ENCODE results near the gene VAV2. TPM values are rescaled to one million over a fixed set of nuclear protein-coding genes. Genes with fewer than 3 reads are reported as not detected.

The VAV2 gene
- total and polyA plus RNA-seq, 2 donors = 5.4 to 9.8 TPM

DNA sequence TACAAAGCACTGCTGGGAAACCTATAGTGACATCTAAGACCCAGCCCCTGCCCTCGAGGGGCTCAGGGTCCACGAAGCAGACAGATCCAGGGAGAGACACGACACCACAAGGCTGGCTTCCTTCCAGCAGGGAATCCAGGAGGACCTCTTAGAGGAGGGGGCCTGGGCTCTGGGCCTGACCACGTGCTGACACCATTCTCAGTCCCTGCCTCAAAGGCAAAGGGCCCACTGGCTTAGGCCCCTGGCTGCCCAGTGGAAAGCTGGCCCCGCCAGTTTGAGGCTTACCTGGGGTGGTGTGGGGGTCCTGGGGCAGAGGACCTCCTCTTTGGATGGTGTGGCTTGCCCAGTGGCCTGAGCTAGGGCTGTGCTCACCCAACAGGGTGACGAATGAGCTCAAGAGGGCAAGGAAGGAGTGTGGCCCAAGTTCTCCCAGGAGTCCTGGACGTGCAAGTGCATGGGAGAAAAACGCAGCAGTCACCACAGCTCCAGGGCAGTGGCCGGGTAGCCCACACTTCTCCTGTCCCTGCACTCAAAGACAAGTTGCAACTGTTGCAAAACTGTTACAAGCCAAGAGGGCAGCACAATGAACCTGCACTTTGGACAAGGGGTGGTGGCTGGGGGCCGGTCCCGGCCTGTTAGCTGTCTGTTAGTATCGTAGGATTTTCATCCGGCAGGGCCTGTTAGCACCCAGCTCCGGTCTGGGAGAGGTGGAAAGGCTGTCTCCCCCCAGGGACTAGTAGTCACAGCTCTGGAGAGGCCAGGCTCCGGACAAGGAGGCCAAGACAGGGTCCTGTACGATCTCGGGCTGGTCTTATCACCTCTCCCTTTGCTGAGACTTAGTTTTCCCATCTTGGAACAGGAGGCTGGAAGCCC is 252.5 kb downstream of the VAV2 start:
- DNase-seq (ENCODE audit: low read depth in 6 of 9, low spot score in 9 of 9) = no peak
- peaks cover 0 to 11% of the 10 kb centered on the region in 2 donors for H3K27me3 ChIP-seq (ENCODE audit: control insufficient read depth in 2 of 2, insufficient read depth in 1 of 2, low read length in 1 of 2)
- no peak overlapping the region for H3K27ac ChIP-seq (ENCODE audit: low read depth in 1 of 2, low read length in 1 of 2)
- WGBS = 94% methylated on average over 17 of the region's 17 CpGs
- no peaks in the 10 kb centered on the region for H3K9me3 ChIP-seq (ENCODE audit: control insufficient read depth in 2 of 2, insufficient read depth in 1 of 2, low read length in 1 of 2)
- peaks cover 5 to 28% of the 10 kb centered on the region in 2 donors for H3K4me1 ChIP-seq (ENCODE audit: control insufficient read depth in 2 of 2, insufficient read depth in 2 of 2, low read length in 2 of 2)
- no peak overlapping the region for H3K4me3 ChIP-seq (ENCODE audit: low read length in 2 of 2)
- H3K36me3 ChIP-seq (ENCODE audit: control insufficient read depth in 2 of 2, insufficient read depth in 2 of 2, low read length in 1 of 2) = no peaks in the 10 kb centered on the region

DNA sequence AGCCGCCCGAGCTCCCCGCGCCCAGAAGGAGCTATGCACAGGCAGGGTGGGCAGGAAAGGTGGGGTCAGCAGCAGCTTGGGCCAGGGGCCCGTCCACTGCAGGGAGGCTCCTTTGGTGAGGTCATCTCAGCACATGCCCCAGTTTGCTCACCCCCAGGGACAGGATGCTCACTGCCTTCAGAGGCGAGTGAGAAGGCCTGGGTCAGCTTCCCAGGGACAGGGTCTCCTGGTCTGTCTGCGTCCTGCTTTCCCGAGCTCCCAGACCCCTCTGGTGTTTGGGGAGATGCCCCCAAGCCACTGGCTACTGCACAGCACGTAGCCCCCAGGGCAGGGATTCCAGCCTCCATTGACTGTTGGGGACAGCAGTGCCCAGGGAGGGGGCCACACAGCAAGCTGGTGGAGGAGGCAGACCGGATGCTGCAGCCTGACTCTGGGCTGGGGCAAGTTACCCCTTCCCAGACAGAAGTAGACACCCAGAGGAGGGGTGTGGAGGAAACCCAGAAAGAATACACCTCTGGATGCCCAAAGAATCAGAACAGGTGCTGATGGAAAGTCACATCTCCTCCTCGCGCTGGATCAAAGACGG is 253.4 kb downstream of the VAV2 start:
- WGBS = 78% methylated on average over 13 of the region's 13 CpGs
- H3K27ac ChIP-seq (ENCODE audit: low read depth in 1 of 2, low read length in 1 of 2) = no peak overlapping the region

GRCh38 chr9:133737774-133738639 is 254.1 kb downstream of the VAV2 start, which contains the start of gene SARDH:
TSS of gene SARDH (minus strand) at chr9:133738352. CDS start at chr9:133734173, 4,179 bp downstream.
- H3K27ac ChIP-seq (ENCODE audit: low read depth in 1 of 2, low read length in 1 of 2) = no peak within 1 kb of the TSS
- WGBS = 21% methylated on average over 25 of the region's 25 CpGs

More for the DNA sequence above, 253.4 kb downstream of the VAV2 start:
- DNase-seq (ENCODE audit: low read depth in 6 of 9, low spot score in 9 of 9) = no peak
- no peaks in the 10 kb centered on the region for H3K9me3 ChIP-seq (ENCODE audit: control insufficient read depth in 2 of 2, insufficient read depth in 1 of 2, low read length in 1 of 2)
- peaks cover 0 to 12% of the 10 kb centered on the region in 2 donors for H3K27me3 ChIP-seq (ENCODE audit: control insufficient read depth in 2 of 2, insufficient read depth in 1 of 2, low read length in 1 of 2)
- H3K36me3 ChIP-seq (ENCODE audit: control insufficient read depth in 2 of 2, insufficient read depth in 2 of 2, low read length in 1 of 2) = no peaks in the 10 kb centered on the region
- peaks cover 5 to 32% of the 10 kb centered on the region in 2 donors for H3K4me1 ChIP-seq (ENCODE audit: control insufficient read depth in 2 of 2, insufficient read depth in 2 of 2, low read length in 2 of 2)
- peak overlapping the region in 1 of 2 donors; percentile 24 for H3K4me3 ChIP-seq (ENCODE audit: low read length in 2 of 2)

DNA sequence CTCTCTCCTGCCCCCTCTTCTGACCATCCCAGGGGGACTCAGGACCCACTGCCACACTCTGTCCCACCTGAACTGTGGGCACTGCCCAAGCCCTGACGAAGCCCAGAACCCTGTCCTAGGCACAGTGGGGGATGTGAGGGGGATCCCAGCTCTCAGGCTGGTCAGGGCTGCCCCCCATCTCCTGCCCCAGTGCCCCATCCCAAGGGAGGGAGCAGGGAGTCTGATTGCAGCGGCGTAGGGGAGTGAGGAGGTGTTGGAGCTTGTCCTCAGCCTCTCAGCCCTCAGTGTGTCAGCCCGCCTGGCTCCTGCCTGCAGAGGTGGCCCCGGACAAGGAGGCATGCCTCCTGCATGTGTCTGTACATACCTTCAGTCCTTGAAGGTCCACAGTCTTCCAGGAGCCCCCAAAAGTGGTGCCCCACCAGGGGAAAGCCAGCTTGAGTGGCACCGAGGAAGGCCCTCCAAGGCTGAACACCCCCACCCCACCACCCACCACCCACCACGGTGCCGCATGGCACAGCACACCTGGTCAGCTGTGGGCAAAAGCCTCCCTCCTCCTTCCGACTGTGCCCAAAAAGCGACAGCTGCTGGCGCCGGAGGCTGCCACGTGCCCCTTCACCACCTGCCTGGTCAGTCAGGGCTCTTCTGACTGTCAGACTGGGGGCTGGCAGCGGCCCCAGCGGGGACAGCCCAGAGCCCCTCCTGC is 254.9 kb downstream of the VAV2 start:
- 47% methylated on average over 15 of the region's 15 CpGs for WGBS
- DNase-seq (ENCODE audit: low read depth in 6 of 9, low spot score in 9 of 9) = no peak
- peaks cover 5 to 32% of the 10 kb centered on the region in 2 donors for H3K4me1 ChIP-seq (ENCODE audit: control insufficient read depth in 2 of 2, insufficient read depth in 2 of 2, low read length in 2 of 2)
- peaks cover 0 to 12% of the 10 kb centered on the region in 2 donors for H3K27me3 ChIP-seq (ENCODE audit: control insufficient read depth in 2 of 2, insufficient read depth in 1 of 2, low read length in 1 of 2)
- H3K27ac ChIP-seq (ENCODE audit: low read depth in 1 of 2, low read length in 1 of 2) = no peak overlapping the region
- no peaks in the 10 kb centered on the region for H3K36me3 ChIP-seq (ENCODE audit: control insufficient read depth in 2 of 2, insufficient read depth in 2 of 2, low read length in 1 of 2)
- no peak overlapping the region for H3K4me3 ChIP-seq (ENCODE audit: low read length in 2 of 2)
- no peaks in the 10 kb centered on the region for H3K9me3 ChIP-seq (ENCODE audit: control insufficient read depth in 2 of 2, insufficient read depth in 1 of 2, low read length in 1 of 2)

More at GRCh38 chr9:133737774-133738639, 254.1 kb downstream of the VAV2 start, which contains the start of gene SARDH:
- no peaks in the 10 kb centered on the region for H3K36me3 ChIP-seq (ENCODE audit: control insufficient read depth in 2 of 2, insufficient read depth in 2 of 2, low read length in 1 of 2)
- no peaks in the 10 kb centered on the region for H3K9me3 ChIP-seq (ENCODE audit: control insufficient read depth in 2 of 2, insufficient read depth in 1 of 2, low read length in 1 of 2)
- peaks cover 0 to 12% of the 10 kb centered on the region in 2 donors for H3K27me3 ChIP-seq (ENCODE audit: control insufficient read depth in 2 of 2, insufficient read depth in 1 of 2, low read length in 1 of 2)
- DNase-seq (ENCODE audit: low read depth in 6 of 9, low spot score in 9 of 9) = peak in 4 of 9 donors; percentile 15 to 57 (median 33)
- peak within 1 kb of the TSS in 1 of 2 donors; percentile 24 for H3K4me3 ChIP-seq (ENCODE audit: low read length in 2 of 2)
- H3K4me1 ChIP-seq (ENCODE audit: control insufficient read depth in 2 of 2, insufficient read depth in 2 of 2, low read length in 2 of 2) = peaks cover 5 to 32% of the 10 kb centered on the region in 2 donors

DNA sequence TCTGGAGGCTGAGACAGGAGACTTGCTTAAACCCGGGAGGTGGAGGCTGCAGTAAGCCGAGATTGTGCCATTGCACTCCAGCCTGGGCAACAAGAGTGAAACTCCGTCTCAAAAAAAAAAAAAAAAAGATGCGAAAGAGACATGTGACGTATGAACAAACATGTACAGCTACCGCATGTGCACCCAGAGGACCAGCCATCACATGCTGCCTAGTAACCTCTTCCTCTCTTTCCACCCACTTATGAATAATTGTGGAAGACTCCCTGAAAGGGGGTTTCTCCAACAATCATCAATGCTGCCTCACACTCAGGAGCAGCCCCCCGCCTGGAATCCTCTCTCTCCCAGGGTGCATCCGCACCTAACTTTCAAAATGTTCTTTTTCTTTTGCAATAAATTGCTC is 256.2 kb downstream of the VAV2 start:
- no peak overlapping the region for H3K27ac ChIP-seq (ENCODE audit: low read depth in 1 of 2, low read length in 1 of 2)
- no peak for DNase-seq (ENCODE audit: low read depth in 6 of 9, low spot score in 9 of 9)
- peaks cover 5 to 32% of the 10 kb centered on the region in 2 donors for H3K4me1 ChIP-seq (ENCODE audit: control insufficient read depth in 2 of 2, insufficient read depth in 2 of 2, low read length in 2 of 2)
- H3K9me3 ChIP-seq (ENCODE audit: control insufficient read depth in 2 of 2, insufficient read depth in 1 of 2, low read length in 1 of 2) = no peaks in the 10 kb centered on the region
- 97% methylated on average over 8 of the region's 8 CpGs for WGBS
- no peak overlapping the region for H3K4me3 ChIP-seq (ENCODE audit: low read length in 2 of 2)
- peaks cover 0 to 14% of the 10 kb centered on the region in 2 donors for H3K27me3 ChIP-seq (ENCODE audit: control insufficient read depth in 2 of 2, insufficient read depth in 1 of 2, low read length in 1 of 2)
- H3K36me3 ChIP-seq (ENCODE audit: control insufficient read depth in 2 of 2, insufficient read depth in 2 of 2, low read length in 1 of 2) = no peaks in the 10 kb centered on the region

GRCh38 chr9:133735415-133735775 is 256.7 kb downstream of the VAV2 start:
- Histone ChIP-seq H3K27ac (ENCODE audit: low read depth in 1 of 2, low read length in 1 of 2) (no peak overlapping the region), H3K4me1 (ENCODE audit: control insufficient read depth in 2 of 2, insufficient read depth in 2 of 2, low read length in 2 of 2) (peaks cover 5 to 32% of the 10 kb centered on the region in 2 donors), H3K9me3 (ENCODE audit: control insufficient read depth in 2 of 2, insufficient read depth in 1 of 2, low read length in 1 of 2) (no peaks in the 10 kb centered on the region), H3K36me3 (ENCODE audit: control insufficient read depth in 2 of 2, insufficient read depth in 2 of 2, low read length in 1 of 2) (no peaks in the 10 kb centered on the region), H3K4me3 (ENCODE audit: low read length in 2 of 2) (no peak overlapping the region), H3K27me3 (ENCODE audit: control insufficient read depth in 2 of 2, insufficient read depth in 1 of 2, low read length in 1 of 2) (peaks cover 0 to 14% of the 10 kb centered on the region in 2 donors)
- WGBS = 88% methylated on average over 10 of the region's 10 CpGs
- DNase-seq (ENCODE audit: low read depth in 6 of 9, low spot score in 9 of 9) = no peak

DNA sequence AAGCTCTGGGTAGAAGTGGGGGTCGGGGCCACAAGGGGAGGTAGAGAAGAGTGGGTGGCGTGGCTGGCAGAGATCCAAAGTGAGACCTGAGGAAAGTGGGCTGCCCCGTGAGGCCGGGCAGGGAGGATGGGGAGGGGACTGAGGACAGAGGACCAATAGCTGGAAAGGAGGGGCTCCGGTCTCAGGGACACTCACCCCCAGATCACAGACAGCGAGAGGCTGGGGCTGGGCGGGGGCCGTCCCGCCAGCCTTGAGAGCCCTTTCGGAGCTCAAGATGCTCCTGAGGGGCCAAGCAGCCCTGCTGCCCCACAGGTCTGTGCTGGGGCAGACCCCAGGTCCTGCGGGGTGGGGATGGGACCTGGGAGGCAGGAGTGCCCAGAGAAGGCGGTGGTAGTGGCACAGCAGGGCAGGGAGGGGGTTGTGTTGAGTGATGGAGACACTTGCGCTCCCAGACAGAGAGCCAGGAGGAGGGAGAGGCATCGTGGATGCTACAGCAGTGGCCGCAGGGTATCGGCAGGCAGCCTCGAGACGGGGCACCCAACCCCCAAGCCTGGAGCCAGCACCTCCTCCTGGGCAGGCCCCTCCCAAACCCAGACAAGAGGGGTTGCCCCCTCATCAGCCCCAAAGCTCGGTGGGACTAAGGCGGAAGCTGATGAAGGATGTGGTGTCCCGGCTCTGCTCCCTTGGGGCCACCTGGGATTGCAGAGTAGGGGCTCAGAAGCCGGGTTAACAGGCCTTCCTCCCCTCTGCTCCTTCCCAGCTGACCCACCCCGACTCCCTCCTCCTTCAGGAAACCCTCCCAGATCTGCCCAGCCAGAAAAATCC is 257.3 kb downstream of the VAV2 start:
- peaks cover 5 to 32% of the 10 kb centered on the region in 2 donors for H3K4me1 ChIP-seq (ENCODE audit: control insufficient read depth in 2 of 2, insufficient read depth in 2 of 2, low read length in 2 of 2)
- H3K4me3 ChIP-seq (ENCODE audit: low read length in 2 of 2) = no peak overlapping the region
- peak in 1 of 9 donors; percentile 29 for DNase-seq (ENCODE audit: low read depth in 6 of 9, low spot score in 9 of 9)
- H3K27ac ChIP-seq (ENCODE audit: low read depth in 1 of 2, low read length in 1 of 2) = no peak overlapping the region
- H3K27me3 ChIP-seq (ENCODE audit: control insufficient read depth in 2 of 2, insufficient read depth in 1 of 2, low read length in 1 of 2) = peaks cover 0 to 16% of the 10 kb centered on the region in 2 donors
- 88% methylated on average over 23 of the region's 23 CpGs for whole genome bisulfite sequencing
- H3K36me3 ChIP-seq (ENCODE audit: control insufficient read depth in 2 of 2, insufficient read depth in 2 of 2, low read length in 1 of 2) = no peaks in the 10 kb centered on the region
- no peaks in the 10 kb centered on the region for H3K9me3 ChIP-seq (ENCODE audit: control insufficient read depth in 2 of 2, insufficient read depth in 1 of 2, low read length in 1 of 2)
